ENCODE data around the gene LIN52.
A peak's percentile ranks its signal among the peaks of the same experiment; 100 is the strongest.

LIN52 gene

DNA sequence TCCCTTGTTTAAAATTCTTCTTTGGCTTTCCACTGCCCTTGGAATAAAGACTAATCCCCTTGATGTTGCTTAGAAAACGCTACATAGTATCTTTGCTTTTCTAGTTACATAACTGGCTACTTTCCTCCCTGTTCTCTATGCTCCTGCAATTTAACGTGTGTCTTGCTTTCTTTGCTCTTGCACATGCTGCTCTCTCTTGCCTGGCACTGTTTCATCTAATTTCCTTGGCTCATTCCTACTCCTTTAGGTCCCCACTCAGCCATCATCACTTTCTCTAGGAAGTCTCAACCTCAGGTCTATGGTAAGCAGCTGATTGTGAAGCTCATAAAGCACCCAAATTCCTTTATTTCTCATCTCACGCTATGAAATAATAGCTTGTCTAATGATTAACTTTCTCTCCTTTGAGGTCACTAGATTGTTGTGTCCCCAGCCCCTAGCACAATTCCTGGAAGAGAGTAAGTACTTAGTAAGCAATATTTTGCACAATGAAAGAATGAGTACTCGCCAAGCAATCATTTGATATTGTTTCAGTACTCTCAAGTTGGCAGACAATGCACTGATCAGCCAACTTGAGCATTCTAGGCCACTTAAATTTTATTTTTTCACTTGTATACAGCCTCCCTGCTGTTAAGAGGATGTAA is 3.8 kb upstream of the LIN52 start:
- no peak for DNase-seq (ENCODE audit: low read depth)
- TF ChIP-seq, protein P1, sequence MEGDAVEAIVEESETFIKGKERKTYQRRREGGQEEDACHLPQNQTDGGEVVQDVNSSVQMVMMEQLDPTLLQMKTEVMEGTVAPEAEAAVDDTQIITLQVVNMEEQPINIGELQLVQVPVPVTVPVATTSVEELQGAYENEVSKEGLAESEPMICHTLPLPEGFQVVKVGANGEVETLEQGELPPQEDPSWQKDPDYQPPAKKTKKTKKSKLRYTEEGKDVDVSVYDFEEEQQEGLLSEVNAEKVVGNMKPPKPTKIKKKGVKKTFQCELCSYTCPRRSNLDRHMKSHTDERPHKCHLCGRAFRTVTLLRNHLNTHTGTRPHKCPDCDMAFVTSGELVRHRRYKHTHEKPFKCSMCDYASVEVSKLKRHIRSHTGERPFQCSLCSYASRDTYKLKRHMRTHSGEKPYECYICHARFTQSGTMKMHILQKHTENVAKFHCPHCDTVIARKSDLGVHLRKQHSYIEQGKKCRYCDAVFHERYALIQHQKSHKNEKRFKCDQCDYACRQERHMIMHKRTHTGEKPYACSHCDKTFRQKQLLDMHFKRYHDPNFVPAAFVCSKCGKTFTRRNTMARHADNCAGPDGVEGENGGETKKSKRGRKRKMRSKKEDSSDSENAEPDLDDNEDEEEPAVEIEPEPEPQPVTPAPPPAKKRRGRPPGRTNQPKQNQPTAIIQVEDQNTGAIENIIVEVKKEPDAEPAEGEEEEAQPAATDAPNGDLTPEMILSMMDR (IDR thresholded peaks at IDR 0.05; ENCODE audit: control insufficient read depth, extremely low read depth, insufficient read depth), result no peak
- H3K4me3 ChIP-seq (ENCODE audit: low read depth, low read length), result no peak overlapping the region

DNA sequence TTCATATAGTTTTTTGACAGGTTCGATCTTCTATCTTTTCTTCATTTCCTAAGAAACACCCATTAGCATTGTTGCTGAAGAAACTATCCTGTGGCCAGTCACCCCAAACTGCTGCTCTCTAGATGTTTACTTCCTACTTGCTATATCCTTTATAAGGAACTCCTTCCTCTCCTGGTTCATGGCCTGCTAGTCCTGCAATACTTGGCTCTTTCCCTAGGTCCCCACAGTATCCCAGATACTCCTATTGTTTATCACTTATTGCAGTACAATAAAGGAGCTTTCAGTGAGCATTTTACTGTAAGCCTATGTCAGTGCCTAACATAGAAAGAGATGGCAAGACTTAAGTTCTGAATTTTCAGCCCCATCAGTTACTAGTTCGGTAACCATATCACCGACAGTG is 3.3 kb upstream of the LIN52 start:
- DNase-seq (ENCODE audit: low read depth), result no peak
- no peak overlapping the region for H3K4me3 ChIP-seq (ENCODE audit: low read depth, low read length)
- TF ChIP-seq, protein P1 (IDR thresholded peaks at IDR 0.05; ENCODE audit: control insufficient read depth, extremely low read depth, insufficient read depth), result no peak

DNA sequence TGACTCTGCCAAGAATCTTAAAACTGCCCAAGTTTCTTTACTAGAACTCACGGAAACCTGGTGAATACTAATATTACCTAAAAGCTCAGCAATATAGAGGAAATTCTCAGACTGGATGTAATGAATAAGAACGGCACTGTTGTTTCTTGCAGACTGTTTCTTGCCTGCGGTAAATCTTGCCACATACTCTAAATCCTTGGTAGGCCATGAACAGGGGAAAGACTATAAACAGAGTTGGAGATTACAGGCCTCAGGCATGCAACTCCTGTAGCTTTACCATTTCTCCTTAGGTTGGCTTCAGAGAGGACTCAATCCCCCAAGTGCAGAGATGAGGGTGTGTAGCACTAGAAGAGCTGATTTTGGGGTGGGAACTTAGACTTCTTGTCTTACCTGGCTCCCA is 1.6 kb upstream of the LIN52 start:
- TF ChIP-seq, protein P1 (IDR thresholded peaks at IDR 0.05; ENCODE audit: control insufficient read depth, extremely low read depth, insufficient read depth), result no peak
- no peak for DNase-seq (ENCODE audit: low read depth)
- H3K4me3 ChIP-seq (ENCODE audit: low read depth, low read length), result peak overlapping the region; percentile 98

DNA sequence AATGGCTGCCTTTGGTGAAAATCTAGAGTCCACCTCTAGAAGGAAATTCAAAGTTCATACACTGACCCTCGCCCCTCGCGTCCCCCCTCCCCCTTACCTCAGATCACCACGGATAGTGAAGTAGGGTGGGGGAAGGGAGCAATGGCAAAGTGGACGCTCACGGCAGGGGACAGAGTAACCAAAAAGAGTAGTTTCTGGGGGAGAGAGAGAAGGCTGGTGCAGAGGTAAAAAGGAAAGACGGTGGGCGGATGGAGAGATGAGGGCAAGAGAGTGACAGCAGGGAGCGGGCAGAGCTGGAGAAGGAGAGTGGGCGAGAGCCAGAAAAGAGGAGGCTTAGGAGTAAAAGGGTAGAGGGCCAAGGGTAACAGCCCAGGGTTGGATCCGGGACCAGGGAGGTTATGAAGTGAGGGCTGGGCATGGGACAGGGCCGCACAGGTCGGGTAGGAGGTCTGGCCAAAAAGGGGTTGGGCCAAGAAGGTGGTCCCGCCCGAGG is 926 bp upstream of the LIN52 start:
- DNase-seq (ENCODE audit: low read depth), result no peak
- TF ChIP-seq, protein P1 (IDR thresholded peaks at IDR 0.05; ENCODE audit: control insufficient read depth, extremely low read depth, insufficient read depth), result no peak
- peak overlapping the region; percentile 98 for H3K4me3 ChIP-seq (ENCODE audit: low read depth, low read length)

DNA sequence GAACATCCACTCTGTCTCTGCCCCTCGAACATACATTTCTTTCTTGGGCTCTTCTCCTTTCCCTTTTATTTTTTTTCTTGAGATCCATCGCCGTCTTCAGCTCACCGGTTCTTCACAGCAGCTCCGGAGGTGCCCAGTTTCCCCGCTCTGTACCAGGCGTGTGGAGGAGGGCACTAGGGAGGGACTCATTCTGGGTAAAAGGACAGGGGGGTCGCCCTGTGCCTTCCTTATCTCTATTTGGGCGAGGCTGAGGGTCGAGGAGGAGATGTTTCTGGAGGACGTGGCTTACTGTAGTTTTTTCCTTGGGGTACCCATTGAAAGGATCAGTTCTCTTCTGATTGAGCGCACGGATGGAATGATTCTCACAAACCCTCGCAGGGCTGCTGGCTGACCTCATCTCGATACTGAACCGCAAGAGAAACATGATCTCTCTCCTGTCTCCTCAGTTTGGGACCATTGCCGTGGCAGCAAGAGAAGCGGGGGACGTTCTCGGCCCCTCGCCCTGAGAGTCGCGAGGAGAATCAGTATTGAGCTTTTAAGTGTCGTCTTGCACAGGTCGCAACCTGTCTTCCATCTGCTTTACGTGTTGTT is 386 bp downstream of the LIN52 start:
- no peak for DNase-seq (ENCODE audit: low read depth)
- TF ChIP-seq, protein P1 (IDR thresholded peaks at IDR 0.05; ENCODE audit: control insufficient read depth, extremely low read depth, insufficient read depth), result no peak

DNA sequence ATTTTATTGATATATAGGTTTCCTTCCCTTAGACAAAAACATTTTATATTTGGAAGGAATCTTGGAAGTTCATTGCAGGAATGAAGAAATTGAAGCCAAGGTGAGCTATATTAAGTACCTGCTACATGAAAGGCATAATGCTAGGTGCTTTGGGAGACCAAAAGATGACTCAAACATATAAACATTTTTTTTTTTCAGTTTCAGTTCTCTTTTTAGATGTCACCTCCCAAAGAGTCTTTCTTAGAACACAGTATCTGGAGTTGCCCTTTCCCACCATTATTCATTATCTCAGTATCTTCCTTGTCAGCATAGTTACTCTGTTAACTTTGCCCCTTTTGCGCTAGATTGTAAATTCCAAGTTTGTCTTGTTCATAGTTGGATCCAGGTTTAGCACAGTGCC is 1.1 kb downstream of the LIN52 start:
- H3K4me3 ChIP-seq (ENCODE audit: low read depth, low read length), result peak overlapping the region; percentile 98
- TF ChIP-seq, protein P1 (IDR thresholded peaks at IDR 0.05; ENCODE audit: control insufficient read depth, extremely low read depth, insufficient read depth), result no peak
- DNase-seq (ENCODE audit: low read depth), result no peak

More for the DNA sequence above, 386 bp downstream of the LIN52 start:
- H3K4me3 ChIP-seq (ENCODE audit: low read depth, low read length), result peak overlapping the region; percentile 98
